Amniotic epithelial cell (primary cell): Measurements from ENCODE around the gene GJB5.
A peak's percentile ranks its signal among the peaks of the same experiment; 100 is the strongest.

Experiments
- DNase-seq: peaks from one replicate; pipeline ENCODE4 v3.0.0-alpha.2; 2010; ENCODE audit warnings: low read depth

The GJB5 gene

GRCh38 chr1:34776911-34777310 lies 22.1 kb downstream of the GJB5 start:
- no peak for DNase-seq

- peak; percentile 8 for DNase-seq
Measured at GRCh38 chr1:34777519-34778321, 22.9 kb downstream of the GJB5 start.

- no peak for DNase-seq
Measured at GRCh38 chr1:34778381-34778780, 23.5 kb downstream of the GJB5 start.

GRCh38 chr1:34779005-34779404 lies 24.2 kb downstream of the GJB5 start:
- no peak for DNase-seq

GRCh38 chr1:34779526-34779925 lies 24.7 kb downstream of the GJB5 start:
- DNase-seq: no peak

GRCh38 chr1:34779962-34780361 lies 25.1 kb downstream of the GJB5 start:
- DNase-seq: no peak

- no peak for DNase-seq
Measured at GRCh38 chr1:34780528-34780927, 25.7 kb downstream of the GJB5 start.

- no peak for DNase-seq
Measured at GRCh38 chr1:34781071-34781843, 26.4 kb downstream of the GJB5 start, which contains the start of gene GJB3. GJB3 (plus strand) TSS chr1:34781214; CDS start chr1:34784763, 3,549 bp downstream.

- no peak for DNase-seq
Measured at GRCh38 chr1:34781844-34782391, 27.1 kb downstream of the GJB5 start.

- DNase-seq: no peak
Measured at GRCh38 chr1:34784751-34785221, 29.9 kb downstream of the GJB5 start.

- no peak for DNase-seq
Measured at GRCh38 chr1:34785231-34785874, 30.5 kb downstream of the GJB5 start.

GRCh38 chr1:34785875-34786470 lies 31.1 kb downstream of the GJB5 start:
- no peak for DNase-seq

GRCh38 chr1:34786521-34787325 lies 31.9 kb downstream of the GJB5 start:
- peak; percentile 56 for DNase-seq

- no peak for DNase-seq
Measured at GRCh38 chr1:34787461-34788420, 32.9 kb downstream of the GJB5 start.

GRCh38 chr1:34790985-34791384 lies 36.1 kb downstream of the GJB5 start:
- DNase-seq: no peak

GRCh38 chr1:34792424-34792823 lies 37.6 kb downstream of the GJB5 start:
- DNase-seq: no peak

GRCh38 chr1:34792868-34793727 lies 38.3 kb downstream of the GJB5 start, which contains the start of gene GJA4:
GJA4 (plus strand) TSS chr1:34792999; CDS start chr1:34794214, 1,215 bp downstream.
- DNase-seq: no peak

- DNase-seq: no peak
Measured at GRCh38 chr1:34794001-34794789, 39.3 kb downstream of the GJB5 start.
